Right atrium auricular region (tissue), 2 donors: ENCODE measurements around the gene TXNRD1. TPM values are rescaled to one million over a fixed set of nuclear protein-coding genes. Genes with fewer than 3 reads are reported as not detected.
"Not testable (repeated sequence)": the region's sequence is repeated elsewhere in the genome, so short reads cannot be mapped to it uniquely, and the experiment has no call there.

Source experiments
- DNase-seq: peaks from one replicate; pipeline ENCODE4 v3.0.0-alpha.2; 2019; ENCODE audit warnings: low spot score
- H3K27ac ChIP-seq, 2 donors: fragments of 200-600 bp; sonication (generic); 1 replicate in 1 of 2; 2 replicates in 1 of 2; pipeline ENCODE4 v1.5.1; 2016 to 2019
- H3K27me3 ChIP-seq, 2 donors: fragments of 200-600 bp; sonication (generic); one replicate each; pipeline versions ENCODE4 v1.5.1 to v1.6.0; 2017 to 2019
- H3K36me3 ChIP-seq: fragments of 200-600 bp; sonication (generic); one replicate; pipeline ENCODE4 v1.5.1; 2016
- H3K4me1 ChIP-seq, 2 donors: fragments of 200-600 bp; sonication (generic); one replicate each; pipeline versions ENCODE4 v1.5.1 to v1.6.0; 2017 to 2019
- H3K4me3 ChIP-seq, 2 donors: fragments of 200-600 bp; sonication (generic); 1 replicate in 1 of 2; 2 replicates in 1 of 2; pipeline ENCODE4 v1.5.1; 2017 to 2019; ENCODE audit warnings: mild to moderate bottlenecking in 1 of 2, moderate library complexity in 1 of 2
- H3K9me3 ChIP-seq, 2 donors: fragments of 200-600 bp; sonication (generic); one replicate each; pipeline ENCODE4 v1.5.1; 2019
- total RNA-seq, 2 donors: library from RNA; depleted of rRNA; stranded (reverse); fragments of >200 nt; gene quantifications; one replicate each; pipeline ENCODE4 v1.1.0, GENCODE V29; 2016
- TF ChIP-seq, protein P1 (sequence below), 2 donors: fragments of 200-600 bp; sonication (generic); IDR thresholded peaks; one replicate each; pipeline ENCODE4 v1.5.1; 2019; ENCODE audit warnings: antibody characterized with exemption in 2 of 2

Gene TXNRD1
- total RNA-seq, 2 donors from 2014 or later, result 191 to 286 TPM

DNA sequence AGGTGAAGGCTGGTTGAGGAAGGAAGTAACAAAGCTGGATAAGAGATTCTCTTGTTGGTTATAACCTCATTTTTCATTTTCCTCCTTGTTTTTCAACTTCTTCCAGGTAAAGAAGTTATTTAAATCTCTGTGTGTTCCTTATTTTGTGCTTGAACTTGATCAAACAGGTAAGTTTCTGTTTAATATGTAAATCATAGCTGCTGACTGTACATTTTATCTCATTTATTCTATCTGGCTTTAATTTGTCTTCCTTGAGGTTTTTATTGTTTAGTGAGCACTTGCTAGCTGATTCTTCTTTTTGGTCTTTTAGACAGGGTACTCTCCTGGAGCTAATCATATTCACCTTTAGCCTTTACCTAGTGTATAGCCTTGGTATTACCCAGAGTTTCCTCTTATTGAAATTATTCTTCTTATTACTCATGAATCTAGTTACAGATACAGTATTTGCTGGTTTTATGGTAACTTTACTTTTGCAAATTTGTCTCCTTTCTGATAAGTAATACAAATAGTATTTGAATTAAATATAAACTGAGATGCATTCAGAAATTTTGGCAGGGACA is 42.4 kb downstream of the TXNRD1 start:
- H3K9me3 ChIP-seq, result no peaks in the 10 kb centered on the region
- no peak overlapping the region for H3K27ac ChIP-seq
- peaks cover 5% of the 10 kb centered on the region for H3K36me3 ChIP-seq
- no peaks in the 10 kb centered on the region for H3K27me3 ChIP-seq
- no peak overlapping the region for H3K4me3 ChIP-seq
- TF ChIP-seq, protein P1, sequence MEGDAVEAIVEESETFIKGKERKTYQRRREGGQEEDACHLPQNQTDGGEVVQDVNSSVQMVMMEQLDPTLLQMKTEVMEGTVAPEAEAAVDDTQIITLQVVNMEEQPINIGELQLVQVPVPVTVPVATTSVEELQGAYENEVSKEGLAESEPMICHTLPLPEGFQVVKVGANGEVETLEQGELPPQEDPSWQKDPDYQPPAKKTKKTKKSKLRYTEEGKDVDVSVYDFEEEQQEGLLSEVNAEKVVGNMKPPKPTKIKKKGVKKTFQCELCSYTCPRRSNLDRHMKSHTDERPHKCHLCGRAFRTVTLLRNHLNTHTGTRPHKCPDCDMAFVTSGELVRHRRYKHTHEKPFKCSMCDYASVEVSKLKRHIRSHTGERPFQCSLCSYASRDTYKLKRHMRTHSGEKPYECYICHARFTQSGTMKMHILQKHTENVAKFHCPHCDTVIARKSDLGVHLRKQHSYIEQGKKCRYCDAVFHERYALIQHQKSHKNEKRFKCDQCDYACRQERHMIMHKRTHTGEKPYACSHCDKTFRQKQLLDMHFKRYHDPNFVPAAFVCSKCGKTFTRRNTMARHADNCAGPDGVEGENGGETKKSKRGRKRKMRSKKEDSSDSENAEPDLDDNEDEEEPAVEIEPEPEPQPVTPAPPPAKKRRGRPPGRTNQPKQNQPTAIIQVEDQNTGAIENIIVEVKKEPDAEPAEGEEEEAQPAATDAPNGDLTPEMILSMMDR (IDR thresholded peaks at IDR 0.05), result no peak
- no peak for DNase-seq
- no peaks in the 10 kb centered on the region for H3K4me1 ChIP-seq

DNA sequence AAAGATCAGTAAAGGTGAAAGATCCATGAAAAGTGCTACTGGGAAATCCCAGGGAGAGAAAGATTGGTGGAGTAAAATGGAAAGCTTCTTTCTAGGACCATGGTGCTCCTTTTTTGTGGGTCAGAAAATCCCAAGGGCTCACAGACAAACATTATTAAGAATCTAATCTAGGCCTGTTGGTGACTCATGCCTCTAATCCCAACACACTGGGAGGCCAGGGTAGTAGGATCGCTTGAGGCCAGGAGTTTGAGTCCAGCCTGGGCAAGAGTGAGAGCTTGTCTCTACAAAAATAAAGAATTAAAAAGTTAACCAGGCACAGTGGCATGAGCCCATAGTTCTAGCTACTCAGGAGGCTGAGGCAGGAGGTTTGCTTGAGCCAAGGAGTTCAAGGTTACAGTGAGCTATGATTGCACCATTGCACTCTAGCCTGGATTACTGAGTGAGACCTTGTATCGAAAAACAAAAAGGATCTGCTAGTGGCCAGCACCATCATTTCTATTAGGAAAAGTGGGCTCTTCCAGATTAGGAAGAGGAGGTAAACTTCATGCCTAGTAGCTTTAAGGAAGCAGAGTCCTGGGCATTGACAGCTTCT is 43.0 kb downstream of the TXNRD1 start:
- H3K27me3 ChIP-seq, result no peaks in the 10 kb centered on the region
- no peaks in the 10 kb centered on the region for H3K9me3 ChIP-seq
- peaks cover 5% of the 10 kb centered on the region for H3K36me3 ChIP-seq
- no peaks in the 10 kb centered on the region for H3K4me1 ChIP-seq
- H3K27ac ChIP-seq, result no peak overlapping the region
- H3K4me3 ChIP-seq, result no peak overlapping the region
- peak; percentile 36 for DNase-seq
- TF ChIP-seq, protein P1 (IDR thresholded peaks at IDR 0.05), result no peak

DNA sequence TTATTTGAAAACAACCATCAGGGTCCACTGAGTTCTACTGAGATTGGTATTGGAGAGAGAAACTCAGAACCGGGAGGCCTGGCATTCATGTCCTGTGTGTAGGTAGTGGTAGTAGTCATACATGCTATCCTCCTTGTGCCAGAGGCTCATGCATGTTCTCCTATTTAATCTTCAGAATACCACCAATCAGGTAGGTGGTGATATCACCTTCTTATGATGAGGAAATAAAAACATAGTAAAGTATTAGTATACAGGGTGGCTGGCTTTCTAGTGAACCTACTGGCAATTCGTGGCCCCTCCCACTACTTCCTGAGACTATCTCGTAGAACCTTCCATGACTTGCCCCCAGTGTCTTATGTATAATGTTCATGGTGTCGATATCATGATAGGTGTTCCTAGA is 47.4 kb downstream of the TXNRD1 start:
- no peak overlapping the region for H3K27ac ChIP-seq
- no peak for DNase-seq
- H3K9me3 ChIP-seq, result no peaks in the 10 kb centered on the region
- H3K27me3 ChIP-seq, result no peaks in the 10 kb centered on the region
- H3K4me3 ChIP-seq, result no peak overlapping the region
- TF ChIP-seq, protein P1 (IDR thresholded peaks at IDR 0.05), result no peak
- H3K36me3 ChIP-seq, result peaks cover 5% of the 10 kb centered on the region
- H3K4me1 ChIP-seq, result no peaks in the 10 kb centered on the region

DNA sequence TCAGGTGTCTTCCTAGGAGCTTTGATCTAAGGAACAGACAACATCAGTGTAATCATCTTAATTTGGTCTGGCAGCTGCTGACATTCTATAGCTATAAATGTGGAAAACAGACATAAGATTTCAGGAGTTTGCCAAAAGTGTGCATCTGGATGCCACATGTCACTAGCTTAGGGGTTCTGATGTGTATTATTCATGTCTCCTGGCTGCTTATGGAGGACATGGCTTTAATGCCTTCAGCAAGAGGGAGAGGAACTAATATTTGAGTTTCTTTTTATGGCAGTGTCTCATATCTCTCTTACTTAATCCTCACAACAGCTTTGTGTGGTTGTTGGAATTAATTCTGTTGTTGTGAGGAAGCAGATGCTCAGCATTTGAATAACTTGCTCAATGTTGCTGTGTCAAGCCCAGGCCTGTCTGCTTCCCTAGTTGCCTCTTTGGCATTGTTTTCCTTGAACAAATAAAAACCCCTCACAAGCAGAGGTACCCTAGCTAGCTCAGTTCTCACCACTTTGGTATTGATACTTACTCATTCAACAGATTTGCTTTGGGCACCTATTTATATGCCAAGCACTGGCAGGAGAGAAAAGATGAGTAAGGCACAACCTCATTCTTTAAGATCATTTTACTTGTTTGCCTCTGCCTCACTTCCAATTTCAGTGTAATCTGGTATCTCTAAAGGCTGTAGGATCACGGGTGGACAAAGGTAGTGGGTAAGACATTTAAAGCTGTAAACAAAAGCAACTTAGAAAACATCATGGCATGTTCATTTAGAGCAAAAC is 48.2 kb downstream of the TXNRD1 start:
- no peak overlapping the region for H3K4me3 ChIP-seq
- DNase-seq, result peak; percentile 47
- no peaks in the 10 kb centered on the region for H3K27me3 ChIP-seq
- peaks cover 3% of the 10 kb centered on the region for H3K36me3 ChIP-seq
- TF ChIP-seq, protein P1 (IDR thresholded peaks at IDR 0.05), result no peak
- H3K27ac ChIP-seq, result no peak overlapping the region
- no peaks in the 10 kb centered on the region for H3K9me3 ChIP-seq
- no peaks in the 10 kb centered on the region for H3K4me1 ChIP-seq

DNA sequence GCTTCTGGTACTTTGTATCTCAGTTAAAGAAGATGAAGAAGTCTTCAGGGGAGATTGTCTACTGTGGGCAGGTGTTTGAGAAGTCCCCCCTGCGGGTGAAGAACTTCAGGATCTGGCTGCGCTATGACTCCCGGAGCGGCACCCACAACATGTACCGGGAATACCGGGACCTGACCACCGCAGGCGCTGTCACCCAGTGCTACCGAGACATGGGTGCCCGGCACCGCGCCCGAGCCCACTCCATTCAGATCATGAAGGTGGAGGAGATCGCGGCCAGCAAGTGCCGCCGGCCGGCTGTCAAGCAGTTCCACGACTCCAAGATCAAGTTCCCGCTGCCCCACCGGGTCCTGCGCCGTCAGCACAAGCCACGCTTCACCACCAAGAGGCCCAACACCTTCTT is 49.9 kb downstream of the TXNRD1 start:
- H3K4me1 ChIP-seq, H3K36me3 ChIP-seq, H3K9me3 ChIP-seq, H3K27me3 ChIP-seq, H3K27ac ChIP-seq, DNase-seq, H3K4me3 ChIP-seq: not testable (repeated sequence)

DNA sequence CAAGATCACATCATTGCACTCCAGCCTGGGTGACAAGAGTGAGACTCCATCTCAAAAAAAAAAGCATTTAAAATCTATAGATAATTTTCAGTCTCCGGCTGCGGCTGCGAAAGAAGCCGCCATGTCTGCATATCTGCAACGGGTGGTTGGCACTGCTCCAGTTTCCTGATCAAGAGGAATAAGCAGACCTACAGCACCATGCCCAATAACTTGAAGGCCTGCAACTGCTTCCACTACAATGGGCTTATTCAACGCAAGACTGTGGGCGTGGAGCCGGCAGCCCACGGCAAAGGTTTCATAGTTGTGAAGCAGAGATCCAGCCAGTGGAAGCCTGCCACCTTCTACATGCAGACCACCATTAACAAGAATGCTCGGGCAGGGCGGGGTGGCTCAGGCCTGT is 57.4 kb downstream of the TXNRD1 start:
- TF ChIP-seq, protein P1 (IDR thresholded peaks at IDR 0.05), result no peak
- Histone ChIP-seq H3K4me3 (no peak overlapping the region), H3K9me3 (no peaks in the 10 kb centered on the region), H3K27ac (no peak overlapping the region), H3K27me3 (no peaks in the 10 kb centered on the region), H3K4me1 (no peaks in the 10 kb centered on the region), H3K36me3 (no peaks in the 10 kb centered on the region)
- no peak for DNase-seq
